Skin of body (tissue), 2 donors: ENCODE data around the gene DPF1. TPM values are rescaled to one million over a fixed set of nuclear protein-coding genes. Genes with fewer than 3 reads are reported as not detected.

ENCODE experiments used
- DNase-seq: peaks from one replicate; lab custom pipeline; 2025; lab: John Stamatoyannopoulos, UW
- total RNA-seq: library from RNA; depleted of rRNA; stranded (reverse); fragments of >200 nt; gene quantifications from one replicate; pipeline ENCODE4 v1.2.3, GENCODE V29; 2014

The DPF1 gene
- total RNA-seq, 1 donor from 2014 or later, result 0.79 TPM

DNA sequence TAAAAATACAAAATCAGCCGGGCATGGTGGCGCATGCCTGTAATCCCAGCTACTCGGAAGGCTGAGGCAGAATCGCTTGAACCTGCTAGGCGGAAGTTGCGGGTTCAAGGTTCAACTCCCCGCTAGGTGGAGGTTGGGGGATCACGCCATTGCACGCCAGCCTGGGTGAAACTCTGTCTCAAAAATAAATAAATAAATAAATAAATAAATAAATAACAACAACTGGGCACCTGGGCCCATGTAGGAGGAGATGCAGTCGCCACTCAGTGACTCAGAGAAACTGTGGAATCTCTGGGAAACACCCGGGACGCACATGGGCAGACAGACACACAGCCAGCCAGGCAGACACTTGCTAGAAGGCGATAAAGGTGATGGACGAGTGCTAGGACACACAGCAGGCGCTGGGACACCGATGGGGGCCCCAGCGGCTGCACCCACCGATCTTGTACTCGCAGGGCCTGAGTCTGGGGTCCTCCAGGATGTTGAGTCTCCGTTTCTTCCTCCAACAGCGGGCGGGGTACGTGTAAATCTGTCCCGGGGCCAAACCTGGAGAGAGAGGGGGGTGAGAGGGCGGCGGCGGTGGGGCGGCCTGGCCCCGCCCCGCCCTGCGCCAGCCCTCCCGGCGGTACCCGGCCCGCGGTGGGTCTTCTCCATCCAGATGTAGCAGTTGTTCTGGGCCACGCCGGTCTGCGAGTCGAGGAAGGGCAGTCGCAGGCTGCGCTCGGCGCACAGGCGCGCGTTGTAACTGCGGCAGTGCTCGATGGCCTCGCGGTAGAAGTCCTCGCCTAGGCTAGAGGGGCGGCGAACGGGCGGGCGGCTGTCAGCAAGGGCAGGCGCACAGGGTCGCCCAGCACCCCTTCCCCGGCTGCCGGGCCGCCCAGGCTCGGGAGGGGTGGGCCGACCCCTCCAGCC, 1.8 kb downstream of the DPF1 start:
- no peak for DNase-seq

GRCh38 chr19:38221421-38221820, 2.6 kb downstream of the DPF1 start:
- DNase-seq, result no peak

DNA sequence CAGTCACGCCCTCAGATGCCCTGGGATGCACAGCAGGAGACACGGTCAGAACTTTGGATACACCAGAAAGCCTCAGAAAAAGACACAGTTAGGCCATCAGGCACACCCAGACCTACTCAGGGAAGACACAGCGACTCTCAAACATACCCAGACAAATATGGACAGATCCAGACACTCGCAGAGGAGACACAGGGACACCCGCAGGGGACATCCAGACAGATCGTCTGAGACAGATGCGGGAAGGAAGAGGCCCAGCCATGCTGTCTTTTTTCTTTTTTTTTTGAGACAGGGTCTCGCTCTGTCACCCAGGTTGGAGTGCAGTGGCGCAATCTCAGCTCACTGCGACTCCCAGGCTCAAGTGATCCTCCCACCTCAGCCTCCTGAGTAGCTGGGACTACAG, 4.8 kb downstream of the DPF1 start:
- no peak for DNase-seq

GRCh38 chr19:38218204-38218603, 5.8 kb downstream of the DPF1 start:
- DNase-seq, result no peak

DNA sequence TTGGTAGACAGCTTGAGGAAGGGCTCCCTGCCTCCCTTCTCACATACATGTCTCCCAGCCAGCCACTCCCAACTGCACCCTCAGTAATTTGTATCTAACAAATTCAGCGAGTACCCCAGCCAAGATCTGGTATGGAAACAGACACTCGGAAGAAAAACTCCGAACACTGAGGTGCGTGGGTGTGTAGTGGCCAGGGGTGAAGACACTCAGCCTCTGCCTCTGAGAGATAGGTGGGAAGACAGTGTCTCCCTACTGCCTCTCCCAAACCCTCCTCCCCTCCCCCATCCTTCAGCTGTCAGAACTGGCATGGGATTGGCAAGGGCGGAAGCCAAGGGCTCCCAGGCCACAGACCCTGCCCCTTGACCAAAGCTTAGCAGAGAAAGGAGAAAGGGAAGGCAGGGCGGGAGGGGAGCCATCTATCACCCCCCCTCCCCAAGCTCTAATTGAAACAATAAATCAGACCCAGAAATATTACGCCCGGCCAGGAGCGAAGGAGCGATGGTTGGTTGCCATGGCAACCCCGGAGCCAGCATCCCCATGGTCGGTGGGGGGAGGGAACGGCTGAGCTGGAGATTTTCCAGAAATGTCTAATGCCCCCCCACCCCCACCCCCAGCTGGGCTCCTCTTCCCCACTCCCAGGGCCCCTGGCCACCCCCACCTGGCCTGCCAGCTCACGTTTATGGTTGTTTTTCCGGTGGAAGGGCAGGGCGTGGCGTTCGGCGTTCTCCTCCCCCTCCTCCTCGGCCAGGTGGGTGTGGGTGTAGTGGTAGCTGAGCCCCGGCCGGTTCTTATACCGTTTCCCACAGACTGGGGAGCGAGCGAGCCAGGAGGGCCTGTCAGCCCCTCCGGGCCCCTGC, 7.0 kb downstream of the DPF1 start:
- DNase-seq, result no peak

GRCh38 chr19:38213911-38214625, 10.0 kb downstream of the DPF1 start:
- no peak for DNase-seq

DNA sequence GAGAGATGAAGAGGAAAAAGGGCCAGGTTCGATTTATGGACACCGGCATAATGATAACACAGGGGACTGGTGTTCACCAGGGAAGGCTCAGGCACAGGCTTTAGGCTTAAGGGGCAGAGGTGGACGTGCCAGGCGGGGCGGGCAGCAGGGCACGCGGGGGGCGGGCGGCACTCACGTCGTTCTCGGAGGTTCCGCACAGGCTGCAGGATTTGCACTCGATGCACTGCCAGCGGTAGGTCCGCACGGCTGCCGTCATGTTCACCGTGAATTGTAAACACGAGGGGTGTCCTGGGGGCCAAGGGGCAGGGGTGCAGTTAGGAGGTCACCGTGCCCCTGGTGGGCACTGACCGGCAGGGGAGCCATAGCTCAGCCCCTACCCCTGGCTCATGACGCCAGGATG, 10.6 kb downstream of the DPF1 start:
- DNase-seq, result no peak

DNA sequence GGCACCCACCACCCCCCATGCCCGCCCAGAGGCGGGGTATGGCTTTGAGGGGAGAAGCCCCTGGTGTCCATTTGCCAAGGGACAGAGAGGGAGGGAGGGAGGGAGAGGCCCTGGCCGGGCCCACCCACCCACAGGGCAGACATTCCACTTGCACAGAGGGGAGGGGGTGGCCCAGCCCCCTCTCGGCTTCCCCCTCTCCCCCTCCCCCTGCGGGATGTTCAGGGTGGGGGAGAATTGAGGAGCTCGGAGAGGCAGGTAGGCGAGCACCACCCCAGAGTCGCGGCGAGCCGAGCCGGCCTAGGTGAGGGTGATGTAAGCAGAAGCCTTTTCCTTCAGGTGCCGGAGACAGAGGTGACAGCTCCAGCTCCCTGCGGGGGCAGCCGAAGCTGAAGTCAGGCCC, 12.3 kb downstream of the DPF1 start:
- DNase-seq, result no peak

DNA sequence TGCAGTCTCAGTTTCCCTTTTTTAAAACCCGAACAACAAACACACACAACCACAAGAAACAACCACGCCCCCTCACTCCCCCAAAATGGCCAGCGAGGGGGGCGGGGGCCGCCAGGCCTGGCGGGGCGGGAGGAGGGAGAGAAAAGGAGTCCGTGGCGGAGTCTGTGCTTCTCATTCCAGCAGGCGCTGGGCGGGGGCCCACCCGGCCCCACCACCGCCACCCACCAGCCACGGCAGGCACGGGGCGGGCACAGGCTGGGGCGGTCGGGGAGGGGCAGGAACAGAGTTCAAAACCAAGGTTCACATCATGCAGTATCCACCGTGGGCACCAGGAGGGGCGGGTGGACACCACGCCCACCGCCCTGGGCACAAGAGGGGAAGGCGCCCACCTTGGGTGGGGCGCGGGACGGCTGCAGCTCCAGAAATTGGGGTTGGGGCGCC, 12.9 kb downstream of the DPF1 start:
- DNase-seq, result peak; percentile 26

GRCh38 chr19:38210458-38210987, 13.5 kb downstream of the DPF1 start:
- peak; percentile 81 for DNase-seq

- DNase-seq, result peak; percentile 70
These were observed 14.2 kb downstream of the DPF1 start for GRCh38 chr19:38209671-38210457.

GRCh38 chr19:38209152-38209551, 14.9 kb downstream of the DPF1 start:
- no peak for DNase-seq

DNA sequence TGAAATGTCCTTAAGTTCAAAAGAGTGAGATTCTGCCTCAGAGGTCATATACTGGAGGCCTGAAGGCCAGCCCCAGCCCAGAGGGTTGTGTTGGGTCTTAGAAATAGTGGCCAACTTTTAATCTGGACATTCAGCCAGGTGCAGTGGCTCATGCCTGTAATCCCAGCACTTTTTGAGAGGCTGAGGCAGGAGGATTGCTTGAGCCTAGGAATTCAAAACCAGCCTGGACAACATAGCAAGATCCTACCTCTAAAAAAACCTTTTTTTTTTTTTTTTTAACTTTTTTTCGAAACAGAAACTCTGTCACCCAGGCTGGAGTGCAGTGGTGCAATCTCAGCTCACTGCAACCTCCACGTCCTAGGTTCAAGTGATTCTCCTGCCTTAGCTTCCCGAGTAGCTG, 15.5 kb downstream of the DPF1 start:
- DNase-seq, result no peak

DNA sequence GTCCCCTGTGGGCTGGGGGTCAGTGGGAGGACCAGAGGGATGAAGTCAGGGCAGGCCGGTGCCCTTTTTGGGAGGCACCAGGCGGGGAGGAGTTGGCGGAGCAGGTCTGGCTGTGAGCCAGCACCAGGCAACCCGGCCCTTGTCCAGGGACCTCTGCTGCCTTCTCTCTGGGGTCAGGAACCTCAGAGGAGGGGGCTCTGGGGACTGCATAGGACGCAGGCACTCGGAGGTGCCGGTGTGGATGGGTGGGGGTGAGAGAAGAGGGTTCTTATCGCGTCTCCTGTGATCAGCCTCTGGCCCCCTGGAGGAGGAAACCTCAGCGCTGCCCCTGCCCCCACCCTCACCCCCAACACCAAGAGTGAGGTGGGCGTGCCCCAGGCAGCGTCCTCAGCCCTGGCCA, 16.5 kb downstream of the DPF1 start:
- no peak for DNase-seq

DNA sequence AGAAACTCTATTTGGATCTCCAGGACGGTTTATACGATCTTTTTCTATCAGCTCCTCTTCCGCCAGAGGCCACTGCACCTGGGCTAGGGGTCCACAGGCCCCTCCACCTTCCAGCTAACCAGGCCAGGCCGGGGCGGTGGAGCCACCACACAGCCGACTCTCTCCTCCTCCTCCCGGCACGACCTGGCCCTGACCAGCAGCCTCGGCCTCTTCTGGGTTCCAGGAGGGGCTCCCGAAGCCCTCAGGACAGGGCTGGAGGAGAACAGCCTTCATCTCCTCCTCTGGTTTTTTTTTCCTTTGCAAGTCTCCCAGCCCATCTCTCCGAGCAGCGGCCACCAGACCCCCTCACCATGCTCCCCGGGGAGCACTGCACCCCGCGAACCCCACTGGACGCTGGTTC, 17.1 kb downstream of the DPF1 start:
- no peak for DNase-seq

- no peak for DNase-seq
These were observed 17.8 kb downstream of the DPF1 start for GRCh38 chr19:38206006-38206745.

DNA sequence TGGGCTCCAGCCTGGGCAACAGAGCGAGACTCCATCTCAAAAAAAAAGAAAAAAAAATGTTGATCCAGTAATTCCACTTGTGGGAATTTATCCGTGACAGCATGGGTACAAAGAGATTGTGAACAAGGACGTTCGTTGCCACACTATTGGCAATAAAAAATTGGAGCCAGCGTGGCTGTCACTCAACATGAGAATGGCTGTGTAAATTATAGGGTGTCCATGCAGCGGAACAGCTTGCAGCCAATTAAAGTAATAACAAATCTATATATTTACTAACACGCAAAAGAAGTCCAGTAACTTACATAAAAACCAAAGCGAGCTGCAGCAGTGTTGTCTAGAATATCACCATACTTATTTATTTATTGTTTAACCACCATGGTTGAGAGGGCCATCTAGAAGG, 19.3 kb downstream of the DPF1 start:
- no peak for DNase-seq

DNA sequence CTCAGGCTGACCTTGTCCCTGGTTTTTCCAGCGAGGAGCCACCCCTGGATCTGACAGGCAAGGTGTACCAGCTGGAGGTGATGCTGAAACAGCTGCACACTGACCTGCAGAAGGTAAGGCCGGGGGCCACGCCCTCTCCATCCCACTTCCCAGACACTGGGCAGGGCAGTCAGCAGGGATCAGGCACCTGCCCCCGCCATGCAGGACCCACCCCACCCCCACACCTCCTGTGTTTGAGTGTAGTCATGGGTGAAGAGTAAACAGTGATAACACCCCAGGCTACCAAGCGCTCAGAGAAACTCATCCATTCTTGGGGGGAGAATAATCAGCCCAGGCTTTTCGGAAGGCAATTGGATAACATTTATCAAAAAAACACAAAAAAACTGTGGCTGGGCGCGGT, 19.9 kb downstream of the DPF1 start:
- no peak for DNase-seq

DNA sequence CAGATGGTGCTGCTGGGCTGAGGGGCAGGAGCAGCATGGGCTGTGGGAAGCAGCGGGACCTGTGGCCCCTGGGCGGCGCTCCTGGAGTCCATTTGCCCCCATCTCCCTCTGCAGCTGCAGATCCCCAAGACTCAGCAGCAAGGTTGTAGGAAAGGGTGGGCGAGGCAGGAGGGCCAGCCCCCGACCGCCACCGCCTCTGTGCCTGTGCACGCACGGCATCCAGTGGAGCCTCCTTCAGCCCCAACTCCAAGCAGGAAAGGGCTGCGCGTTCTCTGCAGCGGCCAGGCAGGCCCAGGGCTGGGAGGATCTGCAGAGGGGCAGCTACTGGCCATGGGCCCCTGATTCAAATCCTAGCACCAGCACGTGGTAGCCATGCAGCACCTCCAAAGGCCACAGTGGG, 20.8 kb downstream of the DPF1 start:
- no peak for DNase-seq

DNA sequence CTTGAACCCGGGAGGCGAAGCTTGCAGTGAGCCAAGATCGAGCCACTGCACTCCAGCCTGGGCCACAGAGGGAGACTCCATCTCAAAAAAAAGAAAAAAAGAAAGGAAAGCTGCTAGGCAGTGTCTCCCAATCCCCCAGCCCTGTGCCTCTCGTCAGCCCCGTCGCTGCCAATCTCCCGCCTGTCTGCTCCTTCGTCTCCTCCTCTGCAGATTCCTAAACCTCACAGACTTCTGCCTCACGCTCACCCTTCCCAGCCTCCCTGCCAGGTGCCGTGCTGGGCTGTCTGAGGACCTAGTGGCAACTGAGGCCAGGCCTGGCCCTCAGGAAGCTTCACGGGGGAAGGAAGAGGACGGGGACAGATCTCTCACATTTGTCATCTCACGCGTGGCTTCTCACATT, 21.5 kb downstream of the DPF1 start:
- no peak for DNase-seq
